Heart left ventricle (tissue), 16 donors: ENCODE results near the gene LELP1. TPM values are rescaled to one million over a fixed set of nuclear protein-coding genes. Genes with fewer than 3 reads are reported as not detected.

Experiments
- ATAC-seq, 4 donors: fragments of 200-7000 bp; cut with Tn5 transposase; one replicate each; pipeline ENCODE4 v1.9.1; 2020 to 2022; ENCODE audit warnings: moderate library complexity in 4 of 4, mild to moderate bottlenecking in 3 of 4, moderate number of reproducible peaks in 1 of 4
- DNase-seq, 5 donors: peaks; one replicate each; pipeline ENCODE4 v3.0.0-alpha.2; 2020
- H3K27ac ChIP-seq, 12 donors: fragments of 200-600 bp; sonication (generic) in 4 of 12; one replicate each; pipeline versions ENCODE4 v1.5.0 to v1.8.0; 2016 to 2022; ENCODE audit warnings: mild to moderate bottlenecking in 2 of 12
- H3K27me3 ChIP-seq, 9 donors: fragments of 200-600 bp; sonication (generic) in 2 of 9; one replicate each; pipeline versions ENCODE4 v1.5.1 to v1.8.0; 2016 to 2022; ENCODE audit warnings: mild to moderate bottlenecking in 3 of 9
- H3K36me3 ChIP-seq, 9 donors: fragments of 200-600 bp; sonication (generic) in 2 of 9; one replicate each; pipeline versions ENCODE4 v1.5.0 to v1.8.0; 2018 to 2022; ENCODE audit warnings: mild to moderate bottlenecking in 2 of 9
- H3K4me1 ChIP-seq, 12 donors: fragments of 200-600 bp; sonication (generic) in 4 of 12; one replicate each; pipeline versions ENCODE4 v1.5.0 to v1.8.0; 2016 to 2022; ENCODE audit warnings: mild to moderate bottlenecking in 3 of 12
- H3K4me3 ChIP-seq, 12 donors: fragments of 200-600 bp; sonication (generic) in 4 of 12; one replicate each; pipeline versions ENCODE4 v1.5.0 to v1.8.0; 2017 to 2022; ENCODE audit warnings: mild to moderate bottlenecking in 9 of 12, moderate library complexity in 4 of 12
- H3K9me3 ChIP-seq, 12 donors: fragments of 200-600 bp; sonication (generic) in 4 of 12; one replicate each; pipeline versions ENCODE4 v1.5.0 to v1.8.0; 2016 to 2022; ENCODE audit warnings: mild to moderate bottlenecking in 1 of 12
- CTCF ChIP-seq, 12 donors: fragments of 200-600 bp; sonication (generic) in 4 of 12; IDR thresholded peaks; one replicate each; pipeline versions ENCODE4 v1.5.0 to v1.8.0; 2018 to 2022; ENCODE audit warnings: antibody characterized with exemption in 12 of 12, mild to moderate bottlenecking in 5 of 12
- POLR2A ChIP-seq, 2 donors: fragments of 450-650 bp; IDR thresholded peaks; one replicate each; pipeline ENCODE4 v1.6.1; 2017; ENCODE audit warnings: antibody characterized with exemption in 2 of 2, mild to moderate bottlenecking in 2 of 2, moderate library complexity in 2 of 2
- WGBS, 4 donors: extraction: QIAGEN DNeasy Blood & Tissue Kit in 2 of 4; methylation state at CpG; one replicate each; pipeline versions ENCODE4 v1.1.5 to v1.1.7; 2013 to 2018; 5-methylcytosine and 5-hydroxymethylcytosine counted together
- intact Hi-C, 10 donors: fragments of 100-400 bp; cut with DNase I; formaldehyde crosslinking; loops; one replicate each; pipeline versions ENCODE4 v1.11.1 to v1.14.2; 2022
- polyA plus RNA-seq, 2 donors: library from polyadenylated mRNA; stranded (reverse); fragments of 200-250 nt; gene quantifications; one replicate each; pipeline ENCODE4 v1.2.3, GENCODE V29; 2013
- total RNA-seq, 9 donors: library from RNA; depleted of rRNA in 2 of 9; stranded (reverse); fragments of >200 nt in 2 of 9; fragmentation: NEBNext Ultra II Directional in 3 of 9; extraction: Animal tissue kit (Norgen Biotek cat#: 25700) in 3 of 9; gene quantifications; one replicate each; pipeline versions ENCODE4 v1.1.0 to v1.2.4, GENCODE V29; 2016 to 2023
- donor health status: ischemic (EF 13 %, LVEDD 7.1; RV severe dilation, severe dysfunction).
- donor health status: healthy with polysubstance abuse.
- donor health status: DM: no; HTN: yes; CAD: no.
- donor health status: DM: no; HTN: no; CAD: no.
- donor health status: ischemic (EF 25% LVEDD 6.9; RV normal size, moderate dysfunction).
- donor health status: ischemic (EF 25% LVEDD 5.7; RV mildly dilated, moderate dysfunction).
- donor health status: healthy.
- donor health status: DM: yes; HTN: yes; CAD: no.
- donor health status: ischemic (EF 35%, LVEDD 5.7; RV mildly dilated, moderate dysfunction).
- donor health status: nonischemic (EF 11% LVEDD 7.7; RV severe dilation, severe dysfunction).
- donor health status: DM: yes; HTN: yes; CAD: no.
- donor health status: PGD.
- donor health status: ischemic (EF 29% LVEDD 5.4; RV normal size, mild dysfunction).
- donor health status: nonischemic (EF 23%, LVEDD 6.1; RV moderate dilation, normal function).

LELP1 gene
- total and polyA plus RNA-seq, 11 donors = not detected

GRCh38 chr1:153248176-153248879, 45.1 kb downstream of the LELP1 start:
- DNase-seq (no peak), ATAC-seq (no peak)
- no peaks in the 10 kb centered on the region for H3K9me3 ChIP-seq
- TF ChIP-seq POLR2A (IDR thresholded peaks at IDR 0.05) (no peak), CTCF (IDR thresholded peaks at IDR 0.05) (no peak)
- no peaks in the 10 kb centered on the region for H3K36me3 ChIP-seq
- no peak overlapping the region for H3K27ac ChIP-seq
- H3K4me3 ChIP-seq = no peak overlapping the region
- whole genome bisulfite sequencing, 4 donors = 58 to 65% (median 62%) methylated on average over 5 of the region's 5 CpGs
- peaks cover 0 to 36% (median 5%) of the 10 kb centered on the region in 9 donors for H3K27me3 ChIP-seq
- intact Hi-C loops = no loop called here
- H3K4me1 ChIP-seq = no peaks in the 10 kb centered on the region

GRCh38 chr1:153250166-153250565, 46.9 kb downstream of the LELP1 start:
- Histone ChIP-seq H3K27me3 (peaks cover 0 to 36% (median 5%) of the 10 kb centered on the region in 9 donors), H3K27ac (no peak overlapping the region), H3K9me3 (no peaks in the 10 kb centered on the region), H3K4me1 (no peaks in the 10 kb centered on the region), H3K4me3 (no peak overlapping the region), H3K36me3 (no peaks in the 10 kb centered on the region)
- ATAC-seq (no peak), DNase-seq (no peak)
- intact Hi-C loops = no loop called here
- 48 to 59% (median 49%) methylated on average over 1 of the region's 1 CpG for WGBS, 4 donors
- no peak for TF ChIP-seq CTCF (IDR thresholded peaks at IDR 0.05)
- no peak for TF ChIP-seq POLR2A (IDR thresholded peaks at IDR 0.05)

GRCh38 chr1:153251087-153251486, 47.9 kb downstream of the LELP1 start:
- H3K27me3 ChIP-seq = peaks cover 0 to 36% (median 5%) of the 10 kb centered on the region in 9 donors
- H3K27ac ChIP-seq = no peak overlapping the region
- no peak overlapping the region for H3K4me3 ChIP-seq
- no peaks in the 10 kb centered on the region for H3K4me1 ChIP-seq
- no peaks in the 10 kb centered on the region for H3K9me3 ChIP-seq
- no peaks in the 10 kb centered on the region for H3K36me3 ChIP-seq
- intact Hi-C loops = no loop called here
- 80 to 85% (median 84%) methylated on average over 2 of the region's 2 CpGs for WGBS, 4 donors
- ATAC-seq (no peak), DNase-seq (no peak)
- TF ChIP-seq POLR2A (IDR thresholded peaks at IDR 0.05) = no peak
- TF ChIP-seq CTCF (IDR thresholded peaks at IDR 0.05) = no peak

GRCh38 chr1:153251562-153251961, 48.3 kb downstream of the LELP1 start:
- no peak overlapping the region for H3K27ac ChIP-seq
- 81 to 85% (median 83%) methylated on average over 3 of the region's 3 CpGs for WGBS, 4 donors
- H3K4me1 ChIP-seq = no peaks in the 10 kb centered on the region
- no peaks in the 10 kb centered on the region for H3K9me3 ChIP-seq
- peaks cover 0 to 36% (median 5%) of the 10 kb centered on the region in 9 donors for H3K27me3 ChIP-seq
- intact Hi-C loops = no loop called here
- no peak overlapping the region for H3K4me3 ChIP-seq
- DNase-seq (no peak), ATAC-seq (no peak)
- no peaks in the 10 kb centered on the region for H3K36me3 ChIP-seq
- TF ChIP-seq POLR2A (IDR thresholded peaks at IDR 0.05) (no peak), CTCF (IDR thresholded peaks at IDR 0.05) (no peak)
